Breast epithelium (tissue), 3 donors: ENCODE data around the gene WDR62.

ENCODE experiments used
- POLR2A ChIP-seq: fragments of 450-650 bp; IDR thresholded peaks from one replicate; pipeline ENCODE4 v1.6.1; 2016; ENCODE audit warnings: antibody characterized with exemption, mild to moderate bottlenecking, moderate library complexity
- POLR2AphosphoS5 ChIP-seq, 3 donors: sonication (generic); formaldehyde crosslinking; IDR thresholded peaks; one replicate each; pipeline ENCODE4 v1.6.1; 2017; ENCODE audit warnings: antibody characterized with exemption in 3 of 3
- TF ChIP-seq, protein P1 (sequence below), 3 donors: fragments of 450-650 bp; IDR thresholded peaks; one replicate each; pipeline ENCODE4 v1.5.1; 2016 to 2017; ENCODE audit warnings: antibody characterized with exemption in 3 of 3, mild to moderate bottlenecking in 3 of 3, moderate library complexity in 3 of 3

DNA sequence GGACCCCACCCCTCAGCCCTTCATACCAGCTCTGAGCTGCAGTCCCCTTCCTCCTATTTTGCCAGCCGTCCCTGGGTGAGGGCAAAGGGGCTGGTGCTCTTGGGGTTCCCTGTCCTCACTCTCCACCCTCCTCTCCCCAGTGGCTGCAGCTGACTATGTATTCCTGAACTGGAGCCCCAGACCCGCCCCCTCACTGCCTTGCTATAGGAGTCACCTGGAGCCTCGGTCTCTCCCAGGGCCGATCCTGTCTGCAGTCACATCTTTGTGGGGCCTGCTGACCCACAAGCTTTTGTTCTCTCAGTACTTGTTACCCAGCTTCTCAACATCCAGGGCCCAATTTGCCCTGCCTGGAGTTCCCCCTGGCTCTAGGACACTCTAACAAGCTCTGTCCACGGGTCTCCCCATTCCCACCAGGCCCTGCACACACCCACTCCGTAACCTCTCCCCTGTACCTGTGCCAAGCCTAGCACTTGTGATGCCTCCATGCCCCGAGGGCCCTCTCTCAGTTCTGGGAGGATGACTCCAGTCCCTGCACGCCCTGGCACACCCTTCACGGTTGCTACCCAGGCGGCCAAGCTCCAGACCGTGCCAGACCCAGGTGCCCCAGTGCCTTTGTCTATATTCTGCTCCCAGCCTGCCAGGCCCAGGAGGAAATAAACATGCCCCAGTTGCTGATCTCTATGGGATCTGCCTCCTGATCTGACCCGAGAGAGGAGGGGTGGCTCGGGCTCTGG lies 95.1 kb downstream of the WDR62 start:
- TF ChIP-seq, protein P1, sequence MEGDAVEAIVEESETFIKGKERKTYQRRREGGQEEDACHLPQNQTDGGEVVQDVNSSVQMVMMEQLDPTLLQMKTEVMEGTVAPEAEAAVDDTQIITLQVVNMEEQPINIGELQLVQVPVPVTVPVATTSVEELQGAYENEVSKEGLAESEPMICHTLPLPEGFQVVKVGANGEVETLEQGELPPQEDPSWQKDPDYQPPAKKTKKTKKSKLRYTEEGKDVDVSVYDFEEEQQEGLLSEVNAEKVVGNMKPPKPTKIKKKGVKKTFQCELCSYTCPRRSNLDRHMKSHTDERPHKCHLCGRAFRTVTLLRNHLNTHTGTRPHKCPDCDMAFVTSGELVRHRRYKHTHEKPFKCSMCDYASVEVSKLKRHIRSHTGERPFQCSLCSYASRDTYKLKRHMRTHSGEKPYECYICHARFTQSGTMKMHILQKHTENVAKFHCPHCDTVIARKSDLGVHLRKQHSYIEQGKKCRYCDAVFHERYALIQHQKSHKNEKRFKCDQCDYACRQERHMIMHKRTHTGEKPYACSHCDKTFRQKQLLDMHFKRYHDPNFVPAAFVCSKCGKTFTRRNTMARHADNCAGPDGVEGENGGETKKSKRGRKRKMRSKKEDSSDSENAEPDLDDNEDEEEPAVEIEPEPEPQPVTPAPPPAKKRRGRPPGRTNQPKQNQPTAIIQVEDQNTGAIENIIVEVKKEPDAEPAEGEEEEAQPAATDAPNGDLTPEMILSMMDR (IDR thresholded peaks at IDR 0.05), result no peak
- TF ChIP-seq POLR2AphosphoS5 (IDR thresholded peaks at IDR 0.05), result no peak
- no peak for TF ChIP-seq POLR2A
